K562 (cell line): ENCODE data around the gene ZFAND2A.

Experiments used
- NCOA6 ChIP-seq: fragments of 450-650 bp; IDR thresholded peaks from 2 replicates; pipeline ENCODE4 v1.6.1; 2017; ENCODE audit warnings: mild to moderate bottlenecking
- SMAD3 ChIP-seq: fragments of 450-650 bp; formaldehyde crosslinking; conservative IDR thresholded peaks from 2 replicates; pipeline ENCODE4 v1.4.0; 2020; ENCODE audit warnings: mild to moderate bottlenecking

- TF ChIP-seq NCOA6, result no peak
- no peak for TF ChIP-seq SMAD3 (CRISPR knock-in tag)
Measured at GRCh38 chr7:1197997-1198625, 38.1 kb upstream of the ZFAND2A start.
